Measurements from ENCODE around the gene PPP1R13L. TPM values are rescaled to one million over a fixed set of nuclear protein-coding genes. Genes with fewer than 3 reads are reported as not detected.
"Not testable (repeated sequence)": the region's sequence is repeated elsewhere in the genome, so short reads cannot be mapped to it uniquely, and the experiment has no call there.

PPP1R13L gene
- total RNA-seq, 4 donors from 2014 or later: 4.1 to 16.8 (median 9.5) TPM

GRCh38 chr19:45340899-45341453, 63.9 kb downstream of the PPP1R13L start:
- peaks cover 5 to 64% (median 16%) of the 10 kb centered on the region in 4 donors for H3K27me3 ChIP-seq
- H3K36me3 ChIP-seq: no peaks in the 10 kb centered on the region
- 24% methylated on average over 15 of the region's 25 CpGs for WGBS
- peak overlapping the region in 3 of 4 donors; percentile 14 to 48 (median 27) for H3K4me3 ChIP-seq
- TF ChIP-seq POLR2AphosphoS5 (IDR thresholded peaks at IDR 0.05): no peak
- TF ChIP-seq POLR2A (IDR thresholded peaks at IDR 0.05; ENCODE audit: low read depth): no peak
- no peak for TF ChIP-seq EP300 (IDR thresholded peaks at IDR 0.05)
- TF ChIP-seq, protein P1, sequence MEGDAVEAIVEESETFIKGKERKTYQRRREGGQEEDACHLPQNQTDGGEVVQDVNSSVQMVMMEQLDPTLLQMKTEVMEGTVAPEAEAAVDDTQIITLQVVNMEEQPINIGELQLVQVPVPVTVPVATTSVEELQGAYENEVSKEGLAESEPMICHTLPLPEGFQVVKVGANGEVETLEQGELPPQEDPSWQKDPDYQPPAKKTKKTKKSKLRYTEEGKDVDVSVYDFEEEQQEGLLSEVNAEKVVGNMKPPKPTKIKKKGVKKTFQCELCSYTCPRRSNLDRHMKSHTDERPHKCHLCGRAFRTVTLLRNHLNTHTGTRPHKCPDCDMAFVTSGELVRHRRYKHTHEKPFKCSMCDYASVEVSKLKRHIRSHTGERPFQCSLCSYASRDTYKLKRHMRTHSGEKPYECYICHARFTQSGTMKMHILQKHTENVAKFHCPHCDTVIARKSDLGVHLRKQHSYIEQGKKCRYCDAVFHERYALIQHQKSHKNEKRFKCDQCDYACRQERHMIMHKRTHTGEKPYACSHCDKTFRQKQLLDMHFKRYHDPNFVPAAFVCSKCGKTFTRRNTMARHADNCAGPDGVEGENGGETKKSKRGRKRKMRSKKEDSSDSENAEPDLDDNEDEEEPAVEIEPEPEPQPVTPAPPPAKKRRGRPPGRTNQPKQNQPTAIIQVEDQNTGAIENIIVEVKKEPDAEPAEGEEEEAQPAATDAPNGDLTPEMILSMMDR (IDR thresholded peaks at IDR 0.05): no peak
- H3K9me3 ChIP-seq: no peaks in the 10 kb centered on the region
- H3K27ac ChIP-seq (replicated peaks in 1 of 4): no peak overlapping the region
- H3K4me1 ChIP-seq: peaks cover 4 to 21% (median 15%) of the 10 kb centered on the region in 4 donors
- DNase-seq (ENCODE audit: extremely low spot score): no peak
- intact Hi-C loops (cut with DNase I): no loop called here

GRCh38 chr19:45340232-45340898, 64.5 kb downstream of the PPP1R13L start, which contains the start of gene KLC3:
TSS of gene KLC3 (plus strand) at chr19:45340750. CDS start at chr19:45345542, 4,792 bp downstream.
- Histone ChIP-seq H3K36me3 (no peaks in the 10 kb centered on the region), H3K27ac (replicated peaks in 1 of 4) (no peak within 1 kb of the TSS), H3K27me3 (peaks cover 5 to 58% (median 16%) of the 10 kb centered on the region in 4 donors), H3K4me1 (peaks cover 4 to 21% (median 15%) of the 10 kb centered on the region in 4 donors), H3K4me3 (peak within 1 kb of the TSS in 3 of 4 donors; percentile 14 to 48 (median 27)), H3K9me3 (no peaks in the 10 kb centered on the region)
- DNase-seq (ENCODE audit: extremely low spot score): no peak
- 58% methylated on average over 8 of the region's 50 CpGs for WGBS
- TF ChIP-seq, protein P1 (IDR thresholded peaks at IDR 0.05): no peak
- no peak for TF ChIP-seq POLR2AphosphoS5 (IDR thresholded peaks at IDR 0.05)
- no peak for TF ChIP-seq EP300 (IDR thresholded peaks at IDR 0.05)
- TF ChIP-seq POLR2A (IDR thresholded peaks at IDR 0.05; ENCODE audit: low read depth): no peak
- intact Hi-C loops (cut with DNase I): no loop called here

DNA sequence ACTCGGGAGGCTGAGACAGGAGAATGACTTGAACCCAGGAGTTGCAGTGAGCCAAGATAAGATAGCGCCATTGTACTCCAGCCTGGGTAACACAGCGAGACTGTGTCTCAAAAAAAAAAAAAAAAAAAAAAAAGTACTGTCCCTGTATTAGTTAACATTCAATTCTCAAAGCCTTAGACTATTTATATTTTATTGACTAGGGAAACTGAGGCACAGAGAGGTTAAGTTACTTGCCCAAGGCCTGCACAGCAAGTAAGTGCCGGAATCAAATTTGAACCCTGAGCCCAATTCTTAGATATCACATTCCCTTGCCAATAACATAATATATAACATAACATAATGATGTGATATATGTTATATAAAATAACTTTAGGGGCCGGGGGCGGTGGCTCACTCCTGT, 65.2 kb downstream of the PPP1R13L start:
- Histone ChIP-seq H3K27me3 (peaks cover 5 to 50% (median 16%) of the 10 kb centered on the region in 4 donors), H3K27ac (replicated peaks in 1 of 4) (no peak overlapping the region), H3K9me3 (no peaks in the 10 kb centered on the region), H3K36me3 (no peaks in the 10 kb centered on the region), H3K4me1 (peaks cover 4 to 21% (median 15%) of the 10 kb centered on the region in 4 donors), H3K4me3 (no peak overlapping the region)
- DNase-seq (ENCODE audit: extremely low spot score): no peak
- intact Hi-C loops (cut with DNase I): loop anchor here (5.0 kb wide), 2 partner anchors 87 to 437 kb away; partner anchors contain the start of gene MARK4
- WGBS: 81% methylated on average over 6 of the region's 6 CpGs
- TF ChIP-seq, protein P1 (IDR thresholded peaks at IDR 0.05): no peak
- TF ChIP-seq POLR2AphosphoS5 (IDR thresholded peaks at IDR 0.05) (no peak), POLR2A (IDR thresholded peaks at IDR 0.05; ENCODE audit: low read depth) (no peak), EP300 (IDR thresholded peaks at IDR 0.05) (no peak)

- intact Hi-C loops (cut with DNase I): loop anchor here (5.0 kb wide), 2 partner anchors 84 to 434 kb away; partner anchors contain the start of gene MARK4
- no peaks in the 10 kb centered on the region for H3K9me3 ChIP-seq
- TF ChIP-seq, protein P1 (IDR thresholded peaks at IDR 0.05): no peak
- TF ChIP-seq POLR2A (IDR thresholded peaks at IDR 0.05; ENCODE audit: low read depth): no peak
- no peak for TF ChIP-seq POLR2AphosphoS5 (IDR thresholded peaks at IDR 0.05)
- TF ChIP-seq EP300 (IDR thresholded peaks at IDR 0.05): no peak
Measured at GRCh38 chr19:45336696-45337251, 68.1 kb downstream of the PPP1R13L start.

DNA sequence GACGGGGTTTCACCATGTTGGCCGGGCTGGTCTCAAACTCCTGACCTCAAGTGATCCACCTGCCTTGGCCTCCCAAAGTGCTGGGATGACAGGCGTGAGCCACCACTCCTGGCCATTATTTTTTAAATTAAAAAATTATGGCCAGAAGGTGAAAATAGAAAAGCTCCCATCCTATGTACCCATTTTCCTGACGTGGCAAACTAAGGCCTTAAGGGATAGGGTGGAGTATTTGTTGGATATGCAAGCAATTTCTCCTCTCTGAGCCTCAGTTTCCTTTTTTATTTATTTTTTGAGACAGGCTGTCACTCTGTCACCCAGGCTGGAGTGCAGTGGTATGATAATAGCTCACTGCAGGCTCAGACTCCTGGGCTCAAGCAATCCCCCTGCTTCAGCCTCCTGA, 70.0 kb downstream of the PPP1R13L start:
- not testable (repeated sequence) for H3K9me3 ChIP-seq; H3K4me1 ChIP-seq; H3K27ac ChIP-seq (replicated peaks in 1 of 4); DNase-seq (ENCODE audit: extremely low spot score); H3K4me3 ChIP-seq; H3K36me3 ChIP-seq
- H3K27me3 ChIP-seq: peaks cover 0 to 18% (median 5%) of the 10 kb centered on the region in 4 donors
- 91% methylated on average over 4 of the region's 4 CpGs for whole genome bisulfite sequencing
- intact Hi-C loops (cut with DNase I): loop anchor here (5.0 kb wide), 2 partner anchors 83 to 433 kb away; partner anchors contain the start of gene MARK4

More at GRCh38 chr19:45336696-45337251, 68.1 kb downstream of the PPP1R13L start:
- DNase-seq (ENCODE audit: extremely low spot score): no peak
- 64% methylated on average over 11 of the region's 11 CpGs for WGBS
- H3K4me1 ChIP-seq: peaks cover 4 to 21% (median 15%) of the 10 kb centered on the region in 4 donors
- H3K4me3 ChIP-seq: no peak overlapping the region
- no peak overlapping the region for H3K27ac ChIP-seq (replicated peaks in 1 of 4)
- no peaks in the 10 kb centered on the region for H3K36me3 ChIP-seq
- peaks cover 5 to 37% (median 16%) of the 10 kb centered on the region in 4 donors for H3K27me3 ChIP-seq

Measured in esophagus muscularis mucosa (tissue), 4 donors.